Neural progenitor cell (in vitro differentiated cells): ENCODE results near the gene TTLL5. TPM values are rescaled to one million over a fixed set of nuclear protein-coding genes. Genes with fewer than 3 reads are reported as not detected.

Experiments
- DNase-seq: peaks from one replicate; pipeline ENCODE4 v3.0.0-alpha.2; 2016; ENCODE audit warnings: low spot score
- H2AFZ ChIP-seq: fragments of 200-600 bp; sonication (generic); replicated peaks from 2 replicates; pipeline ENCODE4 v1.6.1; 2016; ENCODE audit warnings: antibody characterized with exemption
- H3F3A ChIP-seq: fragments of 200-600 bp; sonication (generic); 2 replicates; pipeline ENCODE4 v1.6.1; 2016; ENCODE audit warnings: antibody characterized with exemption, low read depth
- H3K27ac ChIP-seq: fragments of 200-600 bp; sonication (generic); 2 replicates; pipeline ENCODE4 v1.5.1; 2016; ENCODE audit warnings: mild to moderate bottlenecking
- H3K27me3 ChIP-seq: fragments of 200-600 bp; sonication (generic); 2 replicates; pipeline ENCODE4 v1.6.1; 2016; ENCODE audit warnings: mild to moderate bottlenecking, moderate library complexity
- H3K36me3 ChIP-seq: fragments of 200-600 bp; sonication (generic); 2 replicates; pipeline ENCODE4 v1.5.1; 2016
- H3K4me1 ChIP-seq: fragments of 200-600 bp; sonication (generic); 2 replicates; pipeline ENCODE4 v1.6.1; 2016; ENCODE audit warnings: mixed run types
- H3K4me2 ChIP-seq: fragments of 200-600 bp; sonication (generic); 2 replicates; pipeline ENCODE4 v1.6.1; 2016
- H3K4me3 ChIP-seq: fragments of 200-600 bp; sonication (generic); 2 replicates; pipeline ENCODE4 v1.5.1; 2016
- H3K79me2 ChIP-seq: fragments of 200-600 bp; sonication (generic); 2 replicates; pipeline ENCODE4 v1.6.1; 2016; ENCODE audit warnings: low read depth
- H3K9ac ChIP-seq: fragments of 200-600 bp; sonication (generic); 2 replicates; pipeline ENCODE4 v1.6.1; 2016
- H3K9me3 ChIP-seq: fragments of 200-600 bp; sonication (generic); 2 replicates; pipeline ENCODE4 v1.5.1; 2016; ENCODE audit warnings: low read depth
- H4K20me1 ChIP-seq: fragments of 200-600 bp; sonication (generic); 2 replicates; pipeline ENCODE4 v1.6.1; 2016; ENCODE audit warnings: low read depth
- H3K27ac Mint-ChIP-seq: 3 replicates; pipeline ENCODE4 v1.8.0; 2021; ENCODE audit warnings: mixed read lengths
- H3K27me3 Mint-ChIP-seq: 2 replicates; pipeline ENCODE4 v1.8.0; 2022; ENCODE audit warnings: low read depth, mild to moderate bottlenecking, inconsistent platforms, moderate library complexity, mixed read lengths; ENCODE audit not compliant: insufficient read depth
- H3K36me3 Mint-ChIP-seq: 3 replicates; pipeline ENCODE4 v1.8.0; 2021; ENCODE audit warnings: mixed read lengths
- H3K4me1 Mint-ChIP-seq: 3 replicates; pipeline ENCODE4 v1.8.0; 2021; ENCODE audit warnings: mixed read lengths
- H3K4me3 Mint-ChIP-seq: 3 replicates; pipeline ENCODE4 v1.8.0; 2021; ENCODE audit warnings: mild to moderate bottlenecking, moderate library complexity, mixed read lengths
- H3K9me3 Mint-ChIP-seq: 3 replicates; pipeline ENCODE4 v1.8.0; 2020; ENCODE audit warnings: mixed read lengths
- EZH2 ChIP-seq: fragments of 200-600 bp; sonication (generic); IDR thresholded peaks from 2 replicates; pipeline ENCODE4 v1.6.1; 2017; ENCODE audit warnings: antibody characterized with exemption, mild to moderate bottlenecking, moderate library complexity
- EZH2phosphoT487 ChIP-seq: fragments of 200-600 bp; sonication (generic); IDR thresholded peaks from 2 replicates; pipeline ENCODE4 v1.6.1; 2017; ENCODE audit warnings: antibody characterized with exemption
- total RNA-seq: library from RNA; depleted of rRNA; stranded (reverse); fragments of >200 nt; gene quantifications from 2 replicates; pipeline ENCODE4 v1.2.3, GENCODE V29; 2015; ENCODE audit warnings: low replicate concordance
- TF ChIP-seq, protein P1 (sequence below): fragments of 200-600 bp; sonication (generic); IDR thresholded peaks from 2 replicates; pipeline ENCODE4 v1.5.1; 2017; ENCODE audit warnings: antibody characterized with exemption, mild to moderate bottlenecking

Gene TTLL5
- total RNA-seq, 1 donor from 2014 or later: 61.4 TPM

GRCh38 chr14:75630695-75631452, 30.2 kb upstream of the TTLL5 start:
- H3K9me3 Mint-ChIP-seq: no peaks in the 10 kb centered on the region
- peaks cover 5% of the 10 kb centered on the region for H3K27me3 Mint-ChIP-seq
- peaks cover 24% of the 10 kb centered on the region for H3K4me1 ChIP-seq
- H2AFZ ChIP-seq: peak overlapping the region; percentile 79
- H3K27ac Mint-ChIP-seq: no peak overlapping the region
- H3K27me3 ChIP-seq: no peaks in the 10 kb centered on the region
- no peak overlapping the region for H3K9ac ChIP-seq
- H3K79me2 ChIP-seq: no peaks in the 10 kb centered on the region
- H3K4me3 ChIP-seq: no peak overlapping the region
- H3K9me3 ChIP-seq: no peaks in the 10 kb centered on the region
- DNase-seq: no peak
- no peaks in the 10 kb centered on the region for H3K36me3 ChIP-seq
- TF ChIP-seq EZH2phosphoT487: no peak
- no peak for TF ChIP-seq EZH2
- TF ChIP-seq, protein P1, sequence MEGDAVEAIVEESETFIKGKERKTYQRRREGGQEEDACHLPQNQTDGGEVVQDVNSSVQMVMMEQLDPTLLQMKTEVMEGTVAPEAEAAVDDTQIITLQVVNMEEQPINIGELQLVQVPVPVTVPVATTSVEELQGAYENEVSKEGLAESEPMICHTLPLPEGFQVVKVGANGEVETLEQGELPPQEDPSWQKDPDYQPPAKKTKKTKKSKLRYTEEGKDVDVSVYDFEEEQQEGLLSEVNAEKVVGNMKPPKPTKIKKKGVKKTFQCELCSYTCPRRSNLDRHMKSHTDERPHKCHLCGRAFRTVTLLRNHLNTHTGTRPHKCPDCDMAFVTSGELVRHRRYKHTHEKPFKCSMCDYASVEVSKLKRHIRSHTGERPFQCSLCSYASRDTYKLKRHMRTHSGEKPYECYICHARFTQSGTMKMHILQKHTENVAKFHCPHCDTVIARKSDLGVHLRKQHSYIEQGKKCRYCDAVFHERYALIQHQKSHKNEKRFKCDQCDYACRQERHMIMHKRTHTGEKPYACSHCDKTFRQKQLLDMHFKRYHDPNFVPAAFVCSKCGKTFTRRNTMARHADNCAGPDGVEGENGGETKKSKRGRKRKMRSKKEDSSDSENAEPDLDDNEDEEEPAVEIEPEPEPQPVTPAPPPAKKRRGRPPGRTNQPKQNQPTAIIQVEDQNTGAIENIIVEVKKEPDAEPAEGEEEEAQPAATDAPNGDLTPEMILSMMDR: no peak
- H3K4me2 ChIP-seq: peak overlapping the region; percentile 40
- H3K27ac ChIP-seq: no peak overlapping the region
- no peak overlapping the region for H3K4me3 Mint-ChIP-seq
- H3F3A ChIP-seq: peaks cover 14% of the 10 kb centered on the region
- no peaks in the 10 kb centered on the region for H3K36me3 Mint-ChIP-seq
- H3K4me1 Mint-ChIP-seq: peaks cover 15% of the 10 kb centered on the region
- H4K20me1 ChIP-seq: no peaks in the 10 kb centered on the region

DNA sequence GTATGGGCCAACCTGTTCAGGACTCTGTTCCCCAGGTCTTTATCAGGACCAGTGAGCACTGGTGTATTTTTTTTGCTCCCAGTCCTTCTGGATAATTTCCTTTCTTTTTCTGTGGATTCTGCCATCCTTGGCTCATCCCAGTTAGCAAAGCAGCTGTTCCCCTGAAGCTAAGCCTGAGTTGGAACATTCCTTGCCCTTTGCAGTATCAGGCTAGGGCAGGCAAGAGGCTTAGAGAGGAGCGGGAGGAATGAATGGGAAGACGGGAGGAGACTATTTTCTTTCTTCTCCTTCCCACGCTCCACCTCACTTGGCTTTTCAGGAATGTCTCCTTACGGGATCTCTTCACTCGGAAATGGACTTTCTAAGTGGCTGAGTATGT, 29.6 kb upstream of the TTLL5 start:
- H3K4me3 Mint-ChIP-seq: no peak overlapping the region
- peak overlapping the region; percentile 79 for H2AFZ ChIP-seq
- H3K27ac ChIP-seq: no peak overlapping the region
- no peaks in the 10 kb centered on the region for H3K9me3 ChIP-seq
- no peaks in the 10 kb centered on the region for H4K20me1 ChIP-seq
- peaks cover 18% of the 10 kb centered on the region for H3K4me1 Mint-ChIP-seq
- H3K27me3 Mint-ChIP-seq: peaks cover 5% of the 10 kb centered on the region
- no peak overlapping the region for H3K9ac ChIP-seq
- no peaks in the 10 kb centered on the region for H3K9me3 Mint-ChIP-seq
- H3K36me3 Mint-ChIP-seq: no peaks in the 10 kb centered on the region
- DNase-seq: peak; percentile 71
- no peaks in the 10 kb centered on the region for H3K79me2 ChIP-seq
- H3F3A ChIP-seq: peaks cover 19% of the 10 kb centered on the region
- peaks cover 27% of the 10 kb centered on the region for H3K4me1 ChIP-seq
- no peak overlapping the region for H3K27ac Mint-ChIP-seq
- H3K36me3 ChIP-seq: no peaks in the 10 kb centered on the region
- TF ChIP-seq, protein P1: no peak
- no peak for TF ChIP-seq EZH2phosphoT487
- TF ChIP-seq EZH2: no peak
- H3K4me2 ChIP-seq: peak overlapping the region; percentile 40
- H3K27me3 ChIP-seq: no peaks in the 10 kb centered on the region
- H3K4me3 ChIP-seq: no peak overlapping the region

DNA sequence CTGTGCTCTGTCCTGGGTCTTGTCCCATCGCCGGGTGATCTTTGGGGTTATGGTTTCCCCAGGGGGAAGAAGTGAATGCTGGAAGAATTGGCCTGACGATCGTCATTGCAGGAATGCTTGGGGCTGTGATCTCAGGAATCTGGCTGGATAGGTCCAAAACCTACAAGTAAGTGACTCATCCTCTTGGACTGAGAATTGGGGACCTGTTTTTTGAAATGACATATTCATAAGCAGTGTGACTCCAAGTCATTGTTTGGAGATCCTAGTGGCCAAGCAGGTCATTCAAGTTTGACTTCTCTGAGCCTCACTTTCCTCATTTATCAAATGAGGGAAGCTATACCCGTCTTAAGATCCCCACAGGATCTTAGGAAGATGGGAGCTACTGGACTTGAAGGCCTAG, 26.2 kb upstream of the TTLL5 start:
- Mint-ChIP-seq H3K36me3 (peaks cover 7% of the 10 kb centered on the region), H3K4me1 (peaks cover 22% of the 10 kb centered on the region), H3K27ac (no peak overlapping the region), H3K9me3 (no peaks in the 10 kb centered on the region), H3K4me3 (no peak overlapping the region), H3K27me3 (peaks cover 5% of the 10 kb centered on the region)
- Histone ChIP-seq H3K4me1 (peaks cover 29% of the 10 kb centered on the region), H3K36me3 (no peaks in the 10 kb centered on the region), H3K27me3 (no peaks in the 10 kb centered on the region), H3K4me2 (no peak overlapping the region), H3K9ac (no peak overlapping the region), H3F3A (peaks cover 22% of the 10 kb centered on the region), H2AFZ (no peak overlapping the region), H3K9me3 (no peaks in the 10 kb centered on the region), H3K79me2 (no peaks in the 10 kb centered on the region), H3K27ac (no peak overlapping the region), H4K20me1 (no peaks in the 10 kb centered on the region), H3K4me3 (no peak overlapping the region)
- no peak for DNase-seq
- TF ChIP-seq, protein P1: no peak
- TF ChIP-seq EZH2phosphoT487 (no peak), EZH2 (no peak)
